ENCODE results near the gene SRRM2. TPM values are rescaled to one million over a fixed set of nuclear protein-coding genes. Genes with fewer than 3 reads are reported as not detected.

SRRM2 gene
- polyA plus RNA-seq, 1 donor (not counting 4 experiments of a cell fraction or from before 2014, with no cell fraction given), result 101 TPM

- H3K4me1 ChIP-seq (ENCODE audit: control insufficient read depth, extremely low read depth, insufficient read depth, low read length), result no peaks in the 10 kb centered on the region
- no peak overlapping the region for H3K27ac ChIP-seq (ENCODE audit: control insufficient read depth, insufficient read depth, low read length)
- DNase-seq (ENCODE audit: low read depth, low spot score) (no peak), FAIRE-seq (no peak)
- peaks cover 6% of the 10 kb centered on the region for H3K27me3 ChIP-seq (ENCODE audit: control insufficient read depth, extremely low read depth, insufficient read depth, low read length)
- H3K4me3 ChIP-seq (ENCODE audit: control insufficient read depth in 2 of 3, extremely low read depth in 1 of 3, insufficient read depth in 2 of 3, low read depth in 1 of 3, low read length in 3 of 3), result no peak overlapping the region
- H3K9ac ChIP-seq (ENCODE audit: control insufficient read depth, extremely low read depth, insufficient read depth, low read length), result no peak overlapping the region
- dilution Hi-C loops (cut with MboI; ENCODE audit: extremely low pct_ligation_motif_present, low sequenced_read_pairs), result no loop called here
- no peaks in the 10 kb centered on the region for H3K9me1 ChIP-seq (ENCODE audit: control insufficient read depth, extremely low read depth, insufficient read depth, low read length)
- no peaks in the 10 kb centered on the region for H3K79me2 ChIP-seq (ENCODE audit: control insufficient read depth, insufficient read depth, low read length)
- no peaks in the 10 kb centered on the region for H4K20me1 ChIP-seq (ENCODE audit: control insufficient read depth, extremely low read depth, insufficient read depth, low read length)
- no peak overlapping the region for H3K4me2 ChIP-seq (ENCODE audit: control insufficient read depth, extremely low read depth, insufficient read depth, low read depth, low read length)
- no peak overlapping the region for H2AFZ ChIP-seq (ENCODE audit: control insufficient read depth, low read length)
- H3K9me3 ChIP-seq (ENCODE audit: control insufficient read depth, low read depth, low read length), result no peaks in the 10 kb centered on the region
- H3K36me3 ChIP-seq (ENCODE audit: control insufficient read depth in 2 of 2, extremely low read depth in 1 of 2, insufficient read depth in 2 of 2, low read length in 2 of 2), result peaks cover 0 to 24% of the 10 kb centered on the region in 2 experiments
- no peak for TF ChIP-seq EZH2 (IDR thresholded peaks at IDR 0.05; ENCODE audit: low read length)
- TF ChIP-seq, protein P1, sequence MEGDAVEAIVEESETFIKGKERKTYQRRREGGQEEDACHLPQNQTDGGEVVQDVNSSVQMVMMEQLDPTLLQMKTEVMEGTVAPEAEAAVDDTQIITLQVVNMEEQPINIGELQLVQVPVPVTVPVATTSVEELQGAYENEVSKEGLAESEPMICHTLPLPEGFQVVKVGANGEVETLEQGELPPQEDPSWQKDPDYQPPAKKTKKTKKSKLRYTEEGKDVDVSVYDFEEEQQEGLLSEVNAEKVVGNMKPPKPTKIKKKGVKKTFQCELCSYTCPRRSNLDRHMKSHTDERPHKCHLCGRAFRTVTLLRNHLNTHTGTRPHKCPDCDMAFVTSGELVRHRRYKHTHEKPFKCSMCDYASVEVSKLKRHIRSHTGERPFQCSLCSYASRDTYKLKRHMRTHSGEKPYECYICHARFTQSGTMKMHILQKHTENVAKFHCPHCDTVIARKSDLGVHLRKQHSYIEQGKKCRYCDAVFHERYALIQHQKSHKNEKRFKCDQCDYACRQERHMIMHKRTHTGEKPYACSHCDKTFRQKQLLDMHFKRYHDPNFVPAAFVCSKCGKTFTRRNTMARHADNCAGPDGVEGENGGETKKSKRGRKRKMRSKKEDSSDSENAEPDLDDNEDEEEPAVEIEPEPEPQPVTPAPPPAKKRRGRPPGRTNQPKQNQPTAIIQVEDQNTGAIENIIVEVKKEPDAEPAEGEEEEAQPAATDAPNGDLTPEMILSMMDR (optimal IDR thresholded peaks at IDR 0.05 in 1 of 3, IDR thresholded peaks at IDR 0.05 in 1 of 3, conservative IDR thresholded peaks at IDR 0.05 in 1 of 3; ENCODE audit: extremely low read depth in 1 of 3, insufficient read depth in 2 of 3, low read length in 3 of 3), result no peak
Observed at GRCh38 chr16:2709588-2709984, 42.9 kb upstream of the SRRM2 start.

DNA sequence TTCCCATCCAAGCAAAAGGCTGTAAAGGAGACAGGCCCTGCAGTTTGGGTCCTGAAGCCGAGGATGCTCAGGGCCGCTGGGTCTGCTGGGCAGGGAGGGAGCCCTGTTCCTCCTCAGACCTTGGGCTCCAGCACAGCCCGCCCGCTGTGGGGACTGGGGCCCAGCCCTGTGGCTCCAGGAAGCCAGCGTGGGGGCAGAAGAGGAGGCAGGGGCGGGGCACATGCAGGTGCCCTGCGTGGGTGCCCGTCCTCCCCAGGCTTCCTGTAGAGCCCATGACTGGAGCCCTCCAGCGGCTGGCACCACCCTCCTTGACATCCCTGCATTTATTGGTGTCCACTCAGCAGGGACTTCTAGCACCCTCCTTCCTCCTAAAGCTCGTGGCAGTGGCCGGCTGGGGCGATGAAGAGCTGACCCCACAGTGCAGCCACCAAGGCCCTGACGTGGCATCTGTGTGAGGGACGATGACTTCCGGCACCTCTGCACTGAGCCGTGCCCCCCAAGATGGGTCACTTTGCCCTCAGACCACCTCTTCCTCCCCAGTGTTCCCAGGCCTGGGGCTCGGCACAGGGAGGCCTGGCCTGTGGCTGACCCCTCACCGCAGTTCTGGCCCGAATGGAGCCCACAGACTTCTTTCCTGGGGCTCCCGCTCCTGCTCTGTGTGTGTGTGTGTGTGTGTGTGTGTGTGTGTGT is 42.3 kb upstream of the SRRM2 start:
- H3K4me1 ChIP-seq (ENCODE audit: control insufficient read depth, extremely low read depth, insufficient read depth, low read length), result no peaks in the 10 kb centered on the region
- H3K9me3 ChIP-seq (ENCODE audit: control insufficient read depth, low read depth, low read length), result no peaks in the 10 kb centered on the region
- peaks cover 6% of the 10 kb centered on the region for H3K27me3 ChIP-seq (ENCODE audit: control insufficient read depth, extremely low read depth, insufficient read depth, low read length)
- H3K79me2 ChIP-seq (ENCODE audit: control insufficient read depth, insufficient read depth, low read length), result no peaks in the 10 kb centered on the region
- no peaks in the 10 kb centered on the region for H4K20me1 ChIP-seq (ENCODE audit: control insufficient read depth, extremely low read depth, insufficient read depth, low read length)
- H3K9ac ChIP-seq (ENCODE audit: control insufficient read depth, extremely low read depth, insufficient read depth, low read length), result no peak overlapping the region
- H3K27ac ChIP-seq (ENCODE audit: control insufficient read depth, insufficient read depth, low read length), result no peak overlapping the region
- H2AFZ ChIP-seq (ENCODE audit: control insufficient read depth, low read length), result no peak overlapping the region
- no peak for DNase-seq (ENCODE audit: low read depth, low spot score)
- FAIRE-seq, result no peak
- dilution Hi-C loops (cut with MboI; ENCODE audit: extremely low pct_ligation_motif_present, low sequenced_read_pairs), result no loop called here
- H3K4me3 ChIP-seq (ENCODE audit: control insufficient read depth in 2 of 3, extremely low read depth in 1 of 3, insufficient read depth in 2 of 3, low read depth in 1 of 3, low read length in 3 of 3), result no peak overlapping the region
- H3K36me3 ChIP-seq (ENCODE audit: control insufficient read depth in 2 of 2, extremely low read depth in 1 of 2, insufficient read depth in 2 of 2, low read length in 2 of 2), result peaks cover 0 to 23% of the 10 kb centered on the region in 2 experiments
- no peaks in the 10 kb centered on the region for H3K9me1 ChIP-seq (ENCODE audit: control insufficient read depth, extremely low read depth, insufficient read depth, low read length)
- H3K4me2 ChIP-seq (ENCODE audit: control insufficient read depth, extremely low read depth, insufficient read depth, low read depth, low read length), result no peak overlapping the region
- TF ChIP-seq, protein P1 (optimal IDR thresholded peaks at IDR 0.05 in 1 of 3, IDR thresholded peaks at IDR 0.05 in 1 of 3, conservative IDR thresholded peaks at IDR 0.05 in 1 of 3; ENCODE audit: extremely low read depth in 1 of 3, insufficient read depth in 2 of 3, low read length in 3 of 3), result no peak
- no peak for TF ChIP-seq EZH2 (IDR thresholded peaks at IDR 0.05; ENCODE audit: low read length)

Data from keratinocyte (primary cell).